ENCODE measurements around the gene OVOL2. TPM values are rescaled to one million over a fixed set of nuclear protein-coding genes. Genes with fewer than 3 reads are reported as not detected.
A peak's percentile ranks its signal among the peaks of the same experiment; 100 is the strongest.
"Not testable (repeated sequence)": the region's sequence is repeated elsewhere in the genome, so short reads cannot be mapped to it uniquely, and the experiment has no call there.

The OVOL2 gene
- total RNA-seq, 4 donors from 2014 or later, result 8.1 to 14.7 (median 9.4) TPM

- WGBS, 2 donors, result 73 to 79% methylated on average over 2 to 4 of the region's 5 CpGs
- TF ChIP-seq CTCF (IDR thresholded peaks at IDR 0.05), result no peak
- no peak for TF ChIP-seq POLR2A (IDR thresholded peaks at IDR 0.05)
- Histone ChIP-seq H3K9me3 (no peaks in the 10 kb centered on the region), H3K4me1 (no peaks in the 10 kb centered on the region), H3K4me3 (no peak overlapping the region), H3K36me3 (peaks cover 0 to 72% (median 0%) of the 10 kb centered on the region in 3 donors), H3K27me3 (peaks cover 0 to 9% (median 0%) of the 10 kb centered on the region in 4 donors), H3K27ac (no peak overlapping the region)
- no peak for DNase-seq
- intact Hi-C loops (cut with DNase I), result no loop called here
Observed at GRCh38 chr20:18034039-18034438, 23.7 kb downstream of the OVOL2 start.

- no peak for DNase-seq
- Histone ChIP-seq H3K4me3 (no peak overlapping the region), H3K4me1 (no peaks in the 10 kb centered on the region), H3K27ac (no peak overlapping the region), H3K27me3 (peaks cover 0 to 9% (median 0%) of the 10 kb centered on the region in 4 donors), H3K36me3 (peaks cover 0 to 64% (median 0%) of the 10 kb centered on the region in 3 donors), H3K9me3 (no peaks in the 10 kb centered on the region)
- TF ChIP-seq POLR2A (IDR thresholded peaks at IDR 0.05) (no peak), CTCF (IDR thresholded peaks at IDR 0.05) (peak in 1 of 6 experiments; percentile 6)
- intact Hi-C loops (cut with DNase I), result no loop called here
- WGBS, 2 donors, result 74 to 78% methylated on average over 17 of the region's 17 CpGs
Observed at GRCh38 chr20:18032977-18033892, 24.5 kb downstream of the OVOL2 start.

GRCh38 chr20:18031888-18032509 lies 25.7 kb downstream of the OVOL2 start:
- Histone ChIP-seq H3K27me3 (peaks cover 0 to 1% (median 0%) of the 10 kb centered on the region in 4 donors), H3K36me3 (peaks cover 0 to 58% (median 0%) of the 10 kb centered on the region in 3 donors), H3K9me3 (no peaks in the 10 kb centered on the region), H3K4me1 (no peaks in the 10 kb centered on the region), H3K4me3 (no peak overlapping the region), H3K27ac (no peak overlapping the region)
- no peak for DNase-seq
- no peak for TF ChIP-seq CTCF (IDR thresholded peaks at IDR 0.05)
- no peak for TF ChIP-seq POLR2A (IDR thresholded peaks at IDR 0.05)
- intact Hi-C loops (cut with DNase I), result no loop called here
- 72 to 80% methylated on average over 7 of the region's 7 CpGs for WGBS, 2 donors

DNA sequence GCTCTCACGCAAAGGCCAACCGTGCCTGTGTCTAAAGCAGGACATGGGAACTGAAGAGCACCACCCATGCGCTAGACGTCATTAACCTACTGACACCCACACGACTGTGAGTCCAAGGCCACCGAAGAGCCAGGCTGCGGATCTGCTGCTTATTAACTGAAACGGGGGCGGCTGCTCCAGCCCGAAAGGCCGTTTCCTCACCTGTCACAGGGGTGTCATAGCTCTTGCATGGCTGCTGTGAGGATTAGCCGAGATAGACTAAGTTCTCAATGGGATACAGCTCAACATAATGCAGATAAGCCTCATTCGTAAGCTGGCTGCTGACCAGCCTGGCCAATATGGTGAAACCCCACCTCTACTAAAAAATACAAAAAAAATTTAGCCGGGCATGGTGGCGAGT lies 26.7 kb downstream of the OVOL2 start:
- Histone ChIP-seq H3K27me3 (no peaks in the 10 kb centered on the region), H3K4me3 (no peak overlapping the region), H3K9me3 (no peaks in the 10 kb centered on the region), H3K36me3 (peaks cover 0 to 50% (median 0%) of the 10 kb centered on the region in 3 donors), H3K27ac (no peak overlapping the region), H3K4me1 (no peaks in the 10 kb centered on the region)
- TF ChIP-seq CTCF (IDR thresholded peaks at IDR 0.05) (no peak), POLR2A (IDR thresholded peaks at IDR 0.05) (no peak)
- 74 to 95% methylated on average over 4 to 6 of the region's 15 CpGs for WGBS, 2 donors
- no peak for DNase-seq
- intact Hi-C loops (cut with DNase I), result no loop called here

- TF ChIP-seq POLR2A (IDR thresholded peaks at IDR 0.05) (no peak), CTCF (IDR thresholded peaks at IDR 0.05) (no peak)
- Histone ChIP-seq H3K4me3 (no peak overlapping the region), H3K27ac (no peak overlapping the region), H3K27me3 (no peaks in the 10 kb centered on the region), H3K4me1 (no peaks in the 10 kb centered on the region), H3K9me3 (no peaks in the 10 kb centered on the region), H3K36me3 (peaks cover 0 to 53% (median 0%) of the 10 kb centered on the region in 3 donors)
- intact Hi-C loops (cut with DNase I), result no loop called here
- 78 to 79% methylated on average over 8 of the region's 8 CpGs for WGBS, 2 donors
- no peak for DNase-seq
Observed at GRCh38 chr20:18030020-18030419, 27.7 kb downstream of the OVOL2 start.

DNA sequence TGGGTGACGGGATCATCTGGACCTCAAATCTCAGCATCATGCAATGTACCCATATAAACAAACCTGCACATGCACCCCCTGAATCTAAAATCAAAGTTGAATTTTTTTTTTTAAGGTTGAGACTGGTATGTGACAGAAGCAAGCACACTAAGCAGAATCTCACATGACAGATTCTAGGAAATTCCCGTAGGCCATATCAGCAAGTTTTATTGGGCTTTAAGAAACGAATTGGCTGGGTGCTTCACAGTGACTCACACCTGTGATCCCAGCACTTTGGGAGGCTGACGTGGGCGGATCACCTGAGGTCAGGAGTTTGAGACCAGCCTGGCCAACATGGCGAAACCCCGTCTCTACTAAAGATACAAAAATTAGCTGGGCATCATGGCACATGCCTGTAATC lies 30.7 kb downstream of the OVOL2 start:
- H3K9me3 ChIP-seq; H3K27me3 ChIP-seq; H3K27ac ChIP-seq; H3K4me3 ChIP-seq; DNase-seq; H3K4me1 ChIP-seq; intact Hi-C loops (cut with DNase I): not testable (repeated sequence)
- H3K36me3 ChIP-seq, result peaks cover 0 to 59% (median 0%) of the 10 kb centered on the region in 3 donors
- 69 to 78% methylated on average over 7 of the region's 7 CpGs for WGBS, 2 donors

Data from esophagus squamous epithelium (tissue), 5 donors.